BLaER1 treated with 17β-estradiol and CSF1 and Interleukin-3, amounts not matched to agents 10 nM and 100 nM (cell line): Measurements from ENCODE around the gene HOXB6.

Experiments
- H3K27ac ChIP-seq, 11 experiments: shearing (Covaris generic); formaldehyde crosslinking; 2 replicates each; pipeline ENCODE4 v1.8.1; 2022
- H3K27me3 ChIP-seq, 11 experiments: shearing (Covaris generic); formaldehyde crosslinking; 2 replicates each; pipeline ENCODE4 v1.8.1; 2022
- H3K36me3 ChIP-seq, 11 experiments: shearing (Covaris generic); formaldehyde crosslinking; 2 replicates each; pipeline ENCODE4 v1.8.1; 2022
- H3K4me1 ChIP-seq, 10 experiments: shearing (Covaris generic); formaldehyde crosslinking; 2 replicates each; pipeline ENCODE4 v1.8.1; 2022
- H3K4me2 ChIP-seq, 11 experiments: shearing (Covaris generic); formaldehyde crosslinking; 2 replicates each; pipeline ENCODE4 v1.8.1; 2022
- H3K4me3 ChIP-seq, 10 experiments: shearing (Covaris generic); formaldehyde crosslinking; 2 replicates each; pipeline ENCODE4 v1.8.1; 2022
- H3K9ac ChIP-seq, 11 experiments: shearing (Covaris generic); formaldehyde crosslinking; 2 replicates each; pipeline ENCODE4 v1.8.1; 2022
- H3K9me3 ChIP-seq, 11 experiments: shearing (Covaris generic); formaldehyde crosslinking; replicated peaks in 1 of 11; 2 replicates each; pipeline ENCODE4 v1.8.1; 2022
- H4K20me1 ChIP-seq, 11 experiments: shearing (Covaris generic); formaldehyde crosslinking; 2 replicates each; pipeline ENCODE4 v1.8.1; 2022
- Cebpa-rat ChIP-seq, 11 experiments: shearing (Covaris generic); IDR thresholded peaks; 2 replicates each; pipeline ENCODE4 v1.8.1; 2022

HOXB6 gene

GRCh38 chr17:48559122-48559839, 45.5 kb downstream of the HOXB6 start:
- peaks cover 95 to 100% (median 100%) of the 10 kb centered on the region in 11 experiments for H3K27me3 ChIP-seq
- TF ChIP-seq Cebpa-rat (IDR thresholded peaks at IDR 0.05), result no peak
- no peaks in the 10 kb centered on the region for H3K36me3 ChIP-seq
- no peak overlapping the region for H3K4me3 ChIP-seq
- H3K9ac ChIP-seq, result no peak overlapping the region
- H3K4me1 ChIP-seq, result no peaks in the 10 kb centered on the region
- H3K27ac ChIP-seq, result no peak overlapping the region
- peaks cover 0 to 68% (median 25%) of the 10 kb centered on the region in 11 experiments; a peak in 14 of 22 replicates for H4K20me1 ChIP-seq
- no peaks in the 10 kb centered on the region for H3K9me3 ChIP-seq
- H3K4me2 ChIP-seq, result no peak overlapping the region

GRCh38 chr17:48558831-48559121, 46.0 kb downstream of the HOXB6 start:
- H3K9me3 ChIP-seq, result no peaks in the 10 kb centered on the region
- no peak overlapping the region for H3K9ac ChIP-seq
- peaks cover 0 to 70% (median 27%) of the 10 kb centered on the region in 11 experiments; a peak in 14 of 22 replicates for H4K20me1 ChIP-seq
- peaks cover 96 to 100% (median 100%) of the 10 kb centered on the region in 11 experiments for H3K27me3 ChIP-seq
- H3K4me2 ChIP-seq, result no peak overlapping the region
- no peak overlapping the region for H3K27ac ChIP-seq
- H3K4me3 ChIP-seq, result no peak overlapping the region
- TF ChIP-seq Cebpa-rat (IDR thresholded peaks at IDR 0.05), result no peak
- no peaks in the 10 kb centered on the region for H3K4me1 ChIP-seq
- H3K36me3 ChIP-seq, result no peaks in the 10 kb centered on the region

GRCh38 chr17:48558057-48558830, 46.5 kb downstream of the HOXB6 start:
- Histone ChIP-seq H3K4me3 (no peak overlapping the region), H3K27me3 (peaks cover 96 to 100% (median 100%) of the 10 kb centered on the region in 11 experiments)

GRCh38 chr17:48556576-48557401, 48.0 kb downstream of the HOXB6 start:
- H3K4me1 ChIP-seq, result no peaks in the 10 kb centered on the region
- no peak overlapping the region for H3K4me3 ChIP-seq
- H3K9me3 ChIP-seq, result no peaks in the 10 kb centered on the region
- no peak overlapping the region for H3K4me2 ChIP-seq
- no peak overlapping the region for H3K9ac ChIP-seq
- no peak for TF ChIP-seq Cebpa-rat (IDR thresholded peaks at IDR 0.05)
- H3K27ac ChIP-seq, result no peak overlapping the region
- H4K20me1 ChIP-seq, result peaks cover 0 to 72% (median 34%) of the 10 kb centered on the region in 11 experiments; a peak in 15 of 22 replicates
- no peaks in the 10 kb centered on the region for H3K36me3 ChIP-seq
- peaks cover 95 to 100% (median 100%) of the 10 kb centered on the region in 11 experiments for H3K27me3 ChIP-seq

More at GRCh38 chr17:48558057-48558830, 46.5 kb downstream of the HOXB6 start:
- Histone ChIP-seq H4K20me1 (peaks cover 0 to 73% (median 28%) of the 10 kb centered on the region in 11 experiments; a peak in 15 of 22 replicates), H3K4me2 (no peak overlapping the region), H3K27ac (no peak overlapping the region), H3K9me3 (no peaks in the 10 kb centered on the region), H3K4me1 (no peaks in the 10 kb centered on the region), H3K9ac (no peak overlapping the region), H3K36me3 (no peaks in the 10 kb centered on the region)
- TF ChIP-seq Cebpa-rat (IDR thresholded peaks at IDR 0.05), result no peak

GRCh38 chr17:48556229-48556575, 48.6 kb downstream of the HOXB6 start:
- Histone ChIP-seq H3K9ac (no peak overlapping the region), H4K20me1 (peaks cover 0 to 72% (median 34%) of the 10 kb centered on the region in 11 experiments; a peak in 15 of 22 replicates), H3K4me3 (no peak overlapping the region)

GRCh38 chr17:48555258-48556228, 49.2 kb downstream of the HOXB6 start:
- Histone ChIP-seq H3K4me3 (no peak overlapping the region), H3K36me3 (no peaks in the 10 kb centered on the region), H4K20me1 (peaks cover 0 to 71% (median 34%) of the 10 kb centered on the region in 11 experiments; a peak in 15 of 22 replicates), H3K4me2 (no peak overlapping the region), H3K27me3 (peaks cover 90 to 100% (median 97%) of the 10 kb centered on the region in 11 experiments), H3K9me3 (no peaks in the 10 kb centered on the region), H3K9ac (no peak overlapping the region), H3K27ac (no peak overlapping the region), H3K4me1 (no peaks in the 10 kb centered on the region)
- no peak for TF ChIP-seq Cebpa-rat (IDR thresholded peaks at IDR 0.05)

More at GRCh38 chr17:48556229-48556575, 48.6 kb downstream of the HOXB6 start:
- H3K4me2 ChIP-seq, result no peak overlapping the region
- H3K27ac ChIP-seq, result no peak overlapping the region
- H3K27me3 ChIP-seq, result peaks cover 95 to 100% (median 99%) of the 10 kb centered on the region in 11 experiments
- no peaks in the 10 kb centered on the region for H3K36me3 ChIP-seq
- no peak for TF ChIP-seq Cebpa-rat (IDR thresholded peaks at IDR 0.05)
- H3K4me1 ChIP-seq, result no peaks in the 10 kb centered on the region
- H3K9me3 ChIP-seq, result no peaks in the 10 kb centered on the region

- H3K27ac ChIP-seq, result no peak overlapping the region
- no peak overlapping the region for H3K9ac ChIP-seq
- no peak overlapping the region for H3K4me2 ChIP-seq
- no peaks in the 10 kb centered on the region for H3K36me3 ChIP-seq
- no peak overlapping the region for H3K4me3 ChIP-seq
- peaks cover 0 to 70% (median 27%) of the 10 kb centered on the region in 11 experiments; a peak in 15 of 22 replicates for H4K20me1 ChIP-seq
- H3K9me3 ChIP-seq, result no peaks in the 10 kb centered on the region
- peaks cover 90 to 100% (median 97%) of the 10 kb centered on the region in 11 experiments for H3K27me3 ChIP-seq
- no peaks in the 10 kb centered on the region for H3K4me1 ChIP-seq
- no peak for TF ChIP-seq Cebpa-rat (IDR thresholded peaks at IDR 0.05)
These were observed 50.2 kb downstream of the HOXB6 start for GRCh38 chr17:48554412-48555257.
